ENCODE measurements around the gene UBXN10. TPM values are rescaled to one million over a fixed set of nuclear protein-coding genes. Genes with fewer than 3 reads are reported as not detected.

Gene UBXN10
- total RNA-seq, 2 experiments from 2014 or later: 1.1 to 1.2 TPM

DNA sequence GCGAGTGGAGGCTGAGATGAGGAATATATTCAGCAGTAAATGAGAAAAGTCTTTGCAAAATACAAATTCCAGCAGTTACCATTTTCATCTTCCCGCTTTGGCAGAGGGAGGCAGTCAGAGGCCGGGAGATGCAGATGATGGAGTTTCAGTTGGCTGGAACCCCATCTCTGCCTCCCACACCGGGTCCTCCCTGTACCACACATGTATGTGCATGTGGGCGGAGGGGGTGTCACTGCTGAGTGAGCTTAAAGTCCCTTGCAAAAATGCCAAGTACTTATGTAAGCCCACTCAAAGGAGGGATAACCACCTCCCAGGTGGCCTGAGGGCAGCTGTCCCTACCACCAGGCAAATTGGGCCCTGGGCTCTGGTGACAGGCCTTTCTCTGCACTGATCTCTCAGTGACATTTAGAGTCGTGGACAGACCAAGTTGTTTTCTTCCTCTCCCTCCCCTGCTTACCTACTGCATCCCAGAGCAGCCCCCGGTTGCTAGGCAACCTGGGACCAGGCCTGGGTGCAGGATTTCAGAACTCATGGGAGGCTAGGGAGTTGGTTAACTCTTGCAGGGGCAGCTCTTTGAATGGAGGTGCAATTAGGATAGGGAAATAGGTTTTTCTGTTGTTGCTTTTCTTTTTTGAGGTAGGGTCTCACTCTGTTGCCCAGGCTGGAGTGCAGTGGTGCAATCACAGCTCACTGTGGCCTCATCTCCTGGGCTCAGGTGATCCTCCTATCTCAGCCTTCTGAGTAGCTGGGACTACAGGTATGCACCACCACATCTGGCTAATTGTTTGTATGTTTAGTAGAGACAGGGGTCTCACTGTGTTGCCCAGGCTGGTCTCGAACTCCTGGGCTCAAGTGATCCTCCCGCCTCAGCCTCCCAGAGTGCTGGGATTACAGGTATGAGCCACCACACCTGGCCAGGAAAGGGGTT is 17.1 kb upstream of the UBXN10 start:
- no peak for DNase-seq
- Mint-ChIP-seq H3K4me3 (no peak overlapping the region), H3K27ac (no peak overlapping the region), H3K36me3 (peaks cover 2% of the 10 kb centered on the region), H3K4me1 (peaks cover 6% of the 10 kb centered on the region), H3K9me3 (peaks cover 6% of the 10 kb centered on the region), H3K27me3 (peaks cover 13% of the 10 kb centered on the region)

DNA sequence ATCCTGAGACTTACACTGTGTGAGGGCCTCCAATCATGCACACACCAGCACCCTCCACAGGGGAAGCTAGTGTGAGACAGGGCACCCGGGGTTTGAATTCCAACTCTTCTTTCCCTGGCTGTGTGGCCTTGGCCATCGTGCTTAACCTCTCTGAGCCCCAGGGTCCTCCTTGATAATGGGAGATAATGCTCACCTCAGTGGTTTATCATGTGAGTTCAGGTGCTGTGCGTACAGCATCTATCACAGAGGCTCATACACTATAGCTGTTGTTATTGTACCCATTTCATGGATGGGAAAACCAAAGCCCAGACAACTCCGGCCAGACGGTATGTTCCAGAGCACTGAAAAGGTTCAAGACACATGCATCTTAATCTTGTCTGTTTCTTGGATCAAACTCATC is 16.0 kb upstream of the UBXN10 start:
- Mint-ChIP-seq H3K36me3 (peaks cover 2% of the 10 kb centered on the region), H3K4me3 (no peak overlapping the region), H3K27me3 (peaks cover 13% of the 10 kb centered on the region), H3K27ac (no peak overlapping the region), H3K4me1 (peaks cover 13% of the 10 kb centered on the region), H3K9me3 (peaks cover 4% of the 10 kb centered on the region)
- no peak for DNase-seq

DNA sequence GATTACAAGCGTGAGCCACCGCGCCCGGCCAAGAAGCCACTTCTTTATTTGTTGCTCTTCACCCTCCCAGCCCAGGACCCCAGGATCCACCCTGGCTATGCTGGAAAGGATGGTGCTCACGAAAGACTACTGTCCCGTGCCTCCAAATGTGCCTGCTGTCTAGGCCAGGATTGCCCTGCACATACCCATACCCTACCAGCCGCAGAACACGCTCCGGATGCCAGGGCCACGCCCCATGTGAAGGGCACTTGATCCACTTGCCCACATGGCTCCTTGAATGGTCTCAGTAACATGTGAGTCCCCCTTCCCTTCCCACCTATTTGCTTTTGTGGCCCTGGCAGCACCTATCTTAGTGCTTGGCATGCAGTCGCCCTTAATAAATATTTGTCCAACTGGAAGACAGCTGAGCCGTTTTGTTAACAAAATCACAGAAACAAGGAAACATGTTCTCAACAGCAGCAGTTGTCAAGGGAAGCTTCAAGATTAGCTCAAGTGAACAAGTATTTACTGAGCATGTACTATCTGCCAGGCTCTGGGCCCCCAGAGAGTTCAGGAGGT is 13.8 kb upstream of the UBXN10 start:
- no peak overlapping the region for H3K27ac Mint-ChIP-seq
- DNase-seq: no peak
- H3K9me3 Mint-ChIP-seq: no peaks in the 10 kb centered on the region
- H3K4me1 Mint-ChIP-seq: peaks cover 20% of the 10 kb centered on the region
- H3K4me3 Mint-ChIP-seq: no peak overlapping the region
- no peaks in the 10 kb centered on the region for H3K36me3 Mint-ChIP-seq
- H3K27me3 Mint-ChIP-seq: peaks cover 3% of the 10 kb centered on the region

GRCh38 chr1:20174937-20175666 is 10.8 kb upstream of the UBXN10 start:
- peak overlapping the region; percentile 61 for H3K4me3 Mint-ChIP-seq
- peak overlapping the region; percentile 66 for H3K27ac Mint-ChIP-seq
- H3K27me3 Mint-ChIP-seq: no peaks in the 10 kb centered on the region
- H3K9me3 Mint-ChIP-seq: peaks cover 7% of the 10 kb centered on the region
- H3K4me1 Mint-ChIP-seq: peaks cover 20% of the 10 kb centered on the region
- no peaks in the 10 kb centered on the region for H3K36me3 Mint-ChIP-seq
- no peak for DNase-seq

GRCh38 chr1:20178634-20179370 is 7.1 kb upstream of the UBXN10 start:
- no peak for DNase-seq
- H3K36me3 Mint-ChIP-seq: no peaks in the 10 kb centered on the region
- H3K27me3 Mint-ChIP-seq: peaks cover 3% of the 10 kb centered on the region
- no peak overlapping the region for H3K27ac Mint-ChIP-seq
- peaks cover 14% of the 10 kb centered on the region for H3K4me1 Mint-ChIP-seq
- peaks cover 7% of the 10 kb centered on the region for H3K9me3 Mint-ChIP-seq
- H3K4me3 Mint-ChIP-seq: no peak overlapping the region

DNA sequence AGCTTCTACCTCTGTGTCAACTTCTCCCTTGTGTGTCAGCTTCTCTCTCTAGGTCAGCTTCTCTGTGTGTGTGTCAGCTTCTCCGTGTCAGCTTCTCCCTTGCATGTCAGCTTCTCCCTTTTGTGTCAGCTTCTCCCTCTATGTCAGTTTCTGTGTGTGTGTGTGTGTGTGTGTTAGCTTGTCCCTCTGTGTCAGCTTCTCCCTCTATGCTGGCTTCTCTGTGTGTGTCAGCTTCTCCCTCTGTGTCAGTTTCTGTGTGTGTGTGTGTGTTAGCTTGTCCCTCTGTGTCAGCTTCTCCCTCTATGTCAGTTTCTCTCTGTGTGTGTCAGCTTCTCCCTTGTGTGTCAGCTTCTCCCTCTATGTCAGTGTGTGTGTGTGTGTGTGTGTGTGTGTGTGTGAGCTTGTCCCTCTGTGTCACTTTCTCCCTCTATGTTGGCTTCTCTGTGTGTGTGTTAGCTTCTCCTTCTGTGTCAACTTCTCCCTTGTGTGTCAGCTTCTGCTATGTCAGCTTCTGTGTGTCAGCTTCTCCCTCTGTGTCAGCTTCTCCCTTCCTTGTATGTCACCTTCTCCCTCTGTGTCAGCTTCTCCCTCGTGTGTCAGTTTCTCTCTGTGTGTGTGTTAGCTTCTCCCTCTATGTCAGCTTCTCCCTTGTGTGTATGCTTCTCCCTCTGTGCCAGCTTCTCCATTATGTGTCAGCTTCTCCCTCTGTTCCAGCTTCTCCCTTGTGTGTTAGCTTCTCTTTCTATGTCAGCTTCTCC is 6.3 kb upstream of the UBXN10 start:
- no peak for DNase-seq
- Mint-ChIP-seq H3K27ac (no peak overlapping the region), H3K27me3 (peaks cover 3% of the 10 kb centered on the region), H3K36me3 (peaks cover 4% of the 10 kb centered on the region), H3K4me3 (no peak overlapping the region), H3K4me1 (peaks cover 15% of the 10 kb centered on the region), H3K9me3 (peaks cover 7% of the 10 kb centered on the region)

GRCh38 chr1:20180129-20180843 is 5.6 kb upstream of the UBXN10 start:
- Mint-ChIP-seq H3K9me3 (peaks cover 7% of the 10 kb centered on the region), H3K4me3 (no peak overlapping the region), H3K36me3 (peaks cover 4% of the 10 kb centered on the region), H3K27me3 (peaks cover 3% of the 10 kb centered on the region), H3K4me1 (peaks cover 13% of the 10 kb centered on the region), H3K27ac (no peak overlapping the region)
- DNase-seq: no peak

GRCh38 chr1:20180844-20181207 is 5.1 kb upstream of the UBXN10 start:
- DNase-seq: no peak
- Mint-ChIP-seq H3K9me3 (peaks cover 7% of the 10 kb centered on the region), H3K4me3 (no peak overlapping the region), H3K27ac (no peak overlapping the region), H3K4me1 (peaks cover 12% of the 10 kb centered on the region), H3K36me3 (peaks cover 4% of the 10 kb centered on the region), H3K27me3 (peaks cover 3% of the 10 kb centered on the region)

DNA sequence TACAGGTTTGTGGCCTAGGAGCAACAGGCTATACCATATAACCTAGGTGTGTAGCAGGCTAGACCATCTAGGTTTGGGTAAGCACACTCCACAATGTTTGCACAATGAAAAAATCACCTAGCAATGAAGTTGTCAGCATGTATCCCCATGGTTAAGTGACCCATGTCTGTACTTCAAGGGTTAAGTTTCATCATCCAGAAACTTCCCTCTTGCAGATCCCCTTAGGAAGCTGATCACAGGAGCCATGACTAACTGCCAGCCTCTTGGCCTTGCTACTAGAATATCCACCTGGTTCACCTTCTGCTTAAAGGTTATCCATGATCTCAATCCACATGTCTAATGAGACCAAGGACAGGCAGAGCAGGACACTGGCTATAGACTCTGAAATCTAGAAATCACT is 3.5 kb upstream of the UBXN10 start:
- Mint-ChIP-seq H3K27me3 (peaks cover 3% of the 10 kb centered on the region), H3K4me3 (no peak overlapping the region), H3K36me3 (peaks cover 4% of the 10 kb centered on the region), H3K9me3 (peaks cover 7% of the 10 kb centered on the region), H3K4me1 (peaks cover 24% of the 10 kb centered on the region), H3K27ac (no peak overlapping the region)
- no peak for DNase-seq

- peaks cover 4% of the 10 kb centered on the region for H3K36me3 Mint-ChIP-seq
- no peak overlapping the region for H3K27ac Mint-ChIP-seq
- no peak for DNase-seq
- H3K4me1 Mint-ChIP-seq: peaks cover 30% of the 10 kb centered on the region
- H3K4me3 Mint-ChIP-seq: no peak overlapping the region
- H3K9me3 Mint-ChIP-seq: peaks cover 7% of the 10 kb centered on the region
- H3K27me3 Mint-ChIP-seq: peaks cover 5% of the 10 kb centered on the region
Observed at GRCh38 chr1:20183035-20183434, 2.9 kb upstream of the UBXN10 start.

DNA sequence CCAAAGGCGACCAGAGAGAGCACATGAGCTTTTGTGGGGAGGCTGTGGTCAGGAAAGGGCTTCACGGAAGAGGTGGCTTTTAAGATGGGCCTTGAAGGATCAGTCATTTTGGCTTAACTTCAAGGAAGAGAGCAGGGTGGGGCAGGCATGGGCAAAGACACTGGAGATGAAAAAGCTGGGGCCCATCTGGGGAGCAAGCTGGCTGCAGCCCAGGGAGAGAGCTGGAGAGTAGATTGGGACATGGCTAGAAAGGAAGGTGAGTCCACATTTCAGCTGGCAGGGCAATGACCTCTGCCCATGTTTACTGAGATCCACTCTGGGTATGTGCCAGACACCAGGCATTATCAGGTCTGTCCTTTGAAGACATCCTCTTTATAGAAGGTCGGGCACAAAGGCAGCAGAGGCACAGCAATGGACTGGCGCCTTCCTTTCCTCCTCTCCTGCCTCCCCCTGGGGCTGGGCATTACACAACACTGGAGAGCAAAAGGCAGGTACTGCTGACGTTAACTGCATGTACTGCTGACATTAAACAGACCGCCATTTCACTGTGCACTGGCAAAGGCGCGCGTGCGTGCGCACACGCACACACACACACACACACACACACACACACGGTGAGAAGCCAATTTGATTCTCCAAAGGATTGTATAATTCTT is 2.2 kb upstream of the UBXN10 start:
- peaks cover 36% of the 10 kb centered on the region for H3K4me1 Mint-ChIP-seq
- no peak overlapping the region for H3K4me3 Mint-ChIP-seq

DNA sequence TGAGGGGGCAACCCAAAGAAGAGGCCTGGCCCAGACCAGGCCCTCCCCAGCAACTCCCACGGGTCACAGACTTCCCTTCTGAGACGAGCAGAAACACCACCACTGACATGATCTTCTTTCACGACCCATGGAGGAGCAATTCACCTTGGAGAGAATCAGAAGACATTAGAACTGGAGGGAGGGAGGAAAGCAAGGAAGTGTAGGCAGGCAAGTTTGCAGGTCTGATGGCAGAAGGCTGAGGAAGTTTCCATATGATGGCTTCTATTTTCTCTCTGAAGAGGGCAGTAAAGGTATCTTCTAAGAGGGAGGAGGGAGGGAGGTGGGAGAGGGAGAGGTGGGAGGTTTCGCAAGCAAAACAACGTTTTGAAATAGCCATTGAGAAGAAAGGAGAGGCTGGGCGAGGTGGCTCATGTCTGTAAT is 1.4 kb upstream of the UBXN10 start:
- peak overlapping the region; percentile 30 for H3K27ac Mint-ChIP-seq
- H3K4me1 Mint-ChIP-seq: peaks cover 36% of the 10 kb centered on the region
- no peak for DNase-seq
- peaks cover 19% of the 10 kb centered on the region for H3K27me3 Mint-ChIP-seq
- H3K36me3 Mint-ChIP-seq: peaks cover 4% of the 10 kb centered on the region
- H3K4me3 Mint-ChIP-seq: no peak overlapping the region
- peaks cover 6% of the 10 kb centered on the region for H3K9me3 Mint-ChIP-seq

More for the DNA sequence above, 2.2 kb upstream of the UBXN10 start:
- no peak for DNase-seq
- H3K36me3 Mint-ChIP-seq: peaks cover 4% of the 10 kb centered on the region
- H3K27ac Mint-ChIP-seq: no peak overlapping the region
- H3K27me3 Mint-ChIP-seq: peaks cover 11% of the 10 kb centered on the region
- H3K9me3 Mint-ChIP-seq: peaks cover 7% of the 10 kb centered on the region
